Hepatocyte (in vitro differentiated cells): ENCODE measurements around the gene PGM2. TPM values are rescaled to one million over a fixed set of nuclear protein-coding genes. Genes with fewer than 3 reads are reported as not detected.

Source experiments
- DNase-seq: peaks from one replicate; pipeline ENCODE4 v3.0.0-alpha.2; 2016; ENCODE audit warnings: low spot score
- H2AFZ ChIP-seq: fragments of 200-600 bp; sonication (generic); 2 replicates; pipeline ENCODE4 v1.6.0; 2016; ENCODE audit warnings: antibody characterized with exemption, mild to moderate bottlenecking
- H3K27ac ChIP-seq: fragments of 200-600 bp; sonication (generic); 2 replicates; pipeline ENCODE4 v1.5.1; 2016; ENCODE audit warnings: mild to moderate bottlenecking
- H3K27me3 ChIP-seq: fragments of 200-600 bp; sonication (generic); 2 replicates; pipeline ENCODE4 v1.6.1; 2016
- H3K36me3 ChIP-seq: fragments of 200-600 bp; sonication (generic); replicated peaks from 2 replicates; pipeline ENCODE4 v1.5.1; 2016; ENCODE audit warnings: low read depth; ENCODE audit not compliant: insufficient read depth
- H3K4me1 ChIP-seq: fragments of 200-600 bp; sonication (generic); 2 replicates; pipeline ENCODE4 v1.5.1; 2016; ENCODE audit warnings: mild to moderate bottlenecking, moderate library complexity; ENCODE audit not compliant: insufficient read depth
- H3K4me2 ChIP-seq: fragments of 200-600 bp; sonication (generic); 2 replicates; pipeline ENCODE4 v1.6.0; 2016
- H3K4me3 ChIP-seq: fragments of 200-600 bp; sonication (generic); 2 replicates; pipeline ENCODE4 v1.5.1; 2016; ENCODE audit warnings: mild to moderate bottlenecking
- H3K79me2 ChIP-seq: fragments of 200-600 bp; sonication (generic); 2 replicates; pipeline ENCODE4 v1.6.0; 2017; ENCODE audit warnings: mild to moderate bottlenecking
- H3K9me2 ChIP-seq: fragments of 200-600 bp; sonication (generic); replicated peaks from 2 replicates; pipeline ENCODE4 v1.6.0; 2017; ENCODE audit warnings: mild to moderate bottlenecking; ENCODE audit not compliant: insufficient read depth
- H3K9me3 ChIP-seq: fragments of 200-600 bp; sonication (generic); 2 replicates; pipeline ENCODE4 v1.5.1; 2016; ENCODE audit warnings: low read depth, mild to moderate bottlenecking
- H4K20me1 ChIP-seq: fragments of 200-600 bp; sonication (generic); 2 replicates; pipeline ENCODE4 v1.6.0; 2016; ENCODE audit warnings: mild to moderate bottlenecking; ENCODE audit not compliant: insufficient read depth, poor library complexity, severe bottlenecking
- CTCF ChIP-seq: fragments of 200-600 bp; sonication (generic); IDR thresholded peaks from 2 replicates; pipeline ENCODE4 v1.5.1; 2016; ENCODE audit warnings: antibody characterized with exemption, mild to moderate bottlenecking; ENCODE audit not compliant: poor library complexity
- EZH2 ChIP-seq: fragments of 200-600 bp; sonication (generic); IDR thresholded peaks from 2 replicates; pipeline ENCODE4 v1.6.1; 2016; ENCODE audit warnings: antibody characterized with exemption, mild to moderate bottlenecking, borderline replicate concordance
- EZH2phosphoT487 ChIP-seq: fragments of 200-600 bp; sonication (generic); IDR thresholded peaks from one replicate; pipeline ENCODE4 v1.6.1; 2018; ENCODE audit warnings: antibody characterized with exemption, mild to moderate bottlenecking, low read depth, moderate library complexity; ENCODE audit not compliant: unreplicated experiment, severe bottlenecking
- WGBS: methylation state at CpG from one replicate; pipeline ENCODE4 v1.1.6; 2016; ENCODE audit warnings: low lambda C conversion rate; ENCODE audit errors: missing lambda C conversion rate; 5-methylcytosine and 5-hydroxymethylcytosine counted together
- polyA plus RNA-seq: library from polyadenylated mRNA; unstranded; fragments of >200 nt; fragmentation: Nextera tagmentation; extraction: Ambion mirVana; gene quantifications from 2 replicates; pipeline ENCODE4 v1.2.1, GENCODE V29; 2016
- total RNA-seq: library from RNA; depleted of rRNA; stranded (reverse); fragments of >200 nt; gene quantifications from 2 replicates; pipeline ENCODE4 v1.2.3, GENCODE V29; 2014

Gene PGM2
- total and polyA plus RNA-seq, 2 experiments from 2014 or later: 11.2 to 28.2 TPM

- Histone ChIP-seq H3K27ac (no peak overlapping the region), H3K36me3 (peaks cover 4% of the 10 kb centered on the region)
Observed at GRCh38 chr4:37845201-37845600, 18.7 kb downstream of the PGM2 start.

GRCh38 chr4:37847311-37847884, 20.9 kb downstream of the PGM2 start:
- Histone ChIP-seq H3K4me1 (no peaks in the 10 kb centered on the region), H3K36me3 (peaks cover 4% of the 10 kb centered on the region), H3K9me3 (no peaks in the 10 kb centered on the region), H4K20me1 (no peaks in the 10 kb centered on the region), H3K4me2 (no peak overlapping the region), H2AFZ (no peak overlapping the region), H3K9me2 (no peaks in the 10 kb centered on the region), H3K4me3 (no peak overlapping the region), H3K27me3 (no peaks in the 10 kb centered on the region), H3K27ac (no peak overlapping the region), H3K79me2 (no peaks in the 10 kb centered on the region)
- TF ChIP-seq EZH2phosphoT487 (no peak), CTCF (no peak), EZH2 (no peak)
- 63% methylated on average over 5 of the region's 5 CpGs for WGBS
- no peak for DNase-seq

More at GRCh38 chr4:37845201-37845600, 18.7 kb downstream of the PGM2 start:
- WGBS: 96% methylated on average over 4 of the region's 4 CpGs
- no peaks in the 10 kb centered on the region for H3K27me3 ChIP-seq
- no peak for DNase-seq
- no peak overlapping the region for H2AFZ ChIP-seq
- H3K79me2 ChIP-seq: no peaks in the 10 kb centered on the region
- no peaks in the 10 kb centered on the region for H3K9me3 ChIP-seq
- H3K4me1 ChIP-seq: no peaks in the 10 kb centered on the region
- H3K4me2 ChIP-seq: no peak overlapping the region
- H3K9me2 ChIP-seq: no peaks in the 10 kb centered on the region
- no peaks in the 10 kb centered on the region for H4K20me1 ChIP-seq
- H3K4me3 ChIP-seq: no peak overlapping the region
- TF ChIP-seq CTCF (no peak), EZH2phosphoT487 (no peak), EZH2 (no peak)

- Histone ChIP-seq H2AFZ (no peak overlapping the region), H3K27ac (no peak overlapping the region), H3K9me2 (no peaks in the 10 kb centered on the region), H3K36me3 (no peaks in the 10 kb centered on the region), H4K20me1 (no peaks in the 10 kb centered on the region), H3K9me3 (no peaks in the 10 kb centered on the region), H3K4me3 (no peak overlapping the region), H3K79me2 (no peaks in the 10 kb centered on the region), H3K4me2 (no peak overlapping the region), H3K4me1 (no peaks in the 10 kb centered on the region), H3K27me3 (no peaks in the 10 kb centered on the region)
- TF ChIP-seq EZH2: no peak
- no peak for TF ChIP-seq CTCF
- no peak for TF ChIP-seq EZH2phosphoT487
- WGBS: 83% methylated on average over 2 of the region's 2 CpGs
- DNase-seq: no peak
Observed at GRCh38 chr4:37852376-37852775, 25.9 kb downstream of the PGM2 start.

GRCh38 chr4:37858112-37858511, 31.6 kb downstream of the PGM2 start:
- H3K4me3 ChIP-seq: no peak overlapping the region
- no peaks in the 10 kb centered on the region for H3K36me3 ChIP-seq
- H3K9me2 ChIP-seq: no peaks in the 10 kb centered on the region
- no peaks in the 10 kb centered on the region for H3K27me3 ChIP-seq
- DNase-seq: no peak
- WGBS: 75% methylated on average over 4 of the region's 4 CpGs
- no peak overlapping the region for H3K27ac ChIP-seq
- H3K4me2 ChIP-seq: no peak overlapping the region
- no peak overlapping the region for H2AFZ ChIP-seq
- no peak for TF ChIP-seq CTCF
- no peak for TF ChIP-seq EZH2
- no peak for TF ChIP-seq EZH2phosphoT487
- H4K20me1 ChIP-seq: no peaks in the 10 kb centered on the region
- H3K4me1 ChIP-seq: no peaks in the 10 kb centered on the region
- H3K79me2 ChIP-seq: no peaks in the 10 kb centered on the region
- no peaks in the 10 kb centered on the region for H3K9me3 ChIP-seq
